Colonic mucosa (tissue), 4 donors: Measurements from ENCODE around the gene CDH10. TPM values are rescaled to one million over a fixed set of nuclear protein-coding genes. Genes with fewer than 3 reads are reported as not detected.

Experiments
- DNase-seq: peaks from one replicate; pipeline ENCODE4 v3.0.0-alpha.2; 2020
- H3K27ac ChIP-seq: fragments of 200-600 bp; one replicate; pipeline ENCODE4 v1.8.0; 2021
- H3K27me3 ChIP-seq: fragments of 200-600 bp; one replicate; pipeline ENCODE4 v1.8.0; 2021
- H3K36me3 ChIP-seq: fragments of 200-600 bp; one replicate; pipeline ENCODE4 v1.8.0; 2021
- H3K4me1 ChIP-seq: fragments of 200-600 bp; one replicate; pipeline ENCODE4 v1.8.0; 2021; ENCODE audit warnings: mild to moderate bottlenecking
- H3K4me3 ChIP-seq: fragments of 200-600 bp; one replicate; pipeline ENCODE4 v1.8.0; 2021
- H3K9ac ChIP-seq, 2 donors: one replicate each; pipeline ENCODE4 v1.7.0; 2013; ENCODE audit warnings: control low read depth in 2 of 2, low read depth in 2 of 2, low read length in 2 of 2
- H3K9me3 ChIP-seq: fragments of 200-600 bp; one replicate; pipeline ENCODE4 v1.8.0; 2021
- intact Hi-C: fragments of 100-400 bp; cut with DNase I; formaldehyde crosslinking; loops from one replicate; pipeline ENCODE4 v1.14.1; 2022
- total RNA-seq, 2 donors: library from RNA; stranded (reverse); fragmentation: NEBNext Ultra II Directional in 1 of 2; extraction: Animal tissue kit (Norgen Biotek cat#: 25700) in 1 of 2; gene quantifications; one replicate each; pipeline ENCODE4 v1.2.1, GENCODE V29; 2021
- TF ChIP-seq, protein P1 (sequence below): fragments of 200-600 bp; IDR thresholded peaks from one replicate; pipeline ENCODE4 v1.8.0; 2022; ENCODE audit warnings: antibody characterized with exemption, mild to moderate bottlenecking
- donor health status: healthy.
- donor health status: DM: no; HTN: no; CAD: no.
- donor health status: DM: no; HTN: no; CAD: no.

CDH10 gene
- total RNA-seq, 2 donors from 2014 or later: 0.07 to 0.13 TPM

DNA sequence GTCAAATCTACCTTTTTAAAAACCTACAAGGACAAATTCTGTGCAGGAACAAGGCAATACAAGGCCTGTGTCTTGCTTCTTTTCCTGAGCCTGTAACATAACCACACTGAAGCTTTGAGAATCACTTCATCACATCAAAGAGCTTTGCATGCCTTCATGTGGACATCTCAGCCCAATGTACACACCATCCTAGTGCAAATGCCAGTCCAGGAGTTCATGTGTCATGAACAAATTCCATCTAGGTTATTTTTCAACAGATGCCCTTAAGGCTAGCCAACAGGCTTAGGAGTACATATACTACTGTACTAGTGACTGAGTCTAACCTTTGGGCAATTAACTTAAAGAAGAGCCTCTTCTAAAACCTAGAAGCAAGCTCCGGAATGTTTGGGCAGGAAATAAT lies 106.4 kb downstream of the CDH10 start:
- Histone ChIP-seq H3K36me3 (no peaks in the 10 kb centered on the region), H3K4me1 (no peaks in the 10 kb centered on the region), H3K27me3 (no peaks in the 10 kb centered on the region), H3K27ac (no peak overlapping the region), H3K9me3 (no peaks in the 10 kb centered on the region), H3K9ac (no peak overlapping the region), H3K4me3 (no peak overlapping the region)
- no peak for DNase-seq
- TF ChIP-seq, protein P1, sequence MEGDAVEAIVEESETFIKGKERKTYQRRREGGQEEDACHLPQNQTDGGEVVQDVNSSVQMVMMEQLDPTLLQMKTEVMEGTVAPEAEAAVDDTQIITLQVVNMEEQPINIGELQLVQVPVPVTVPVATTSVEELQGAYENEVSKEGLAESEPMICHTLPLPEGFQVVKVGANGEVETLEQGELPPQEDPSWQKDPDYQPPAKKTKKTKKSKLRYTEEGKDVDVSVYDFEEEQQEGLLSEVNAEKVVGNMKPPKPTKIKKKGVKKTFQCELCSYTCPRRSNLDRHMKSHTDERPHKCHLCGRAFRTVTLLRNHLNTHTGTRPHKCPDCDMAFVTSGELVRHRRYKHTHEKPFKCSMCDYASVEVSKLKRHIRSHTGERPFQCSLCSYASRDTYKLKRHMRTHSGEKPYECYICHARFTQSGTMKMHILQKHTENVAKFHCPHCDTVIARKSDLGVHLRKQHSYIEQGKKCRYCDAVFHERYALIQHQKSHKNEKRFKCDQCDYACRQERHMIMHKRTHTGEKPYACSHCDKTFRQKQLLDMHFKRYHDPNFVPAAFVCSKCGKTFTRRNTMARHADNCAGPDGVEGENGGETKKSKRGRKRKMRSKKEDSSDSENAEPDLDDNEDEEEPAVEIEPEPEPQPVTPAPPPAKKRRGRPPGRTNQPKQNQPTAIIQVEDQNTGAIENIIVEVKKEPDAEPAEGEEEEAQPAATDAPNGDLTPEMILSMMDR: no peak
- intact Hi-C loops: no loop called here

DNA sequence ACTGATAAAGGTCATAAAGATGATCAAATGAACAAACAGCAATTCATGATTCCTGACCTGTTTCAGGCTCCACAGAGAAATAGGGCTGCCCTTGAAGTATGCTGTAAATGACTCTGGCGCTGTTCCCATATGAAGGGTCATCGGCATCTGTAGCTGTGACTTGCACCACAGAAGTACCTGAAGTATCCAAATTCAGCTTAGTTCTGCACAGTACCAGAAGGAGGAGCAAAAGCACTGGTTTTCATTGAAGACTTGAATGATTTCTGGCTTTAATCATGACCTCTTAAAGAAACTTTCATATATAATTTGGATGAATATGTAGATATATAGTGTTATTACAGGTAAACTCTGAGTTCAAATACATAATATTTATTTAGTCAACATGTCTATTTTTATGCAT lies 109.1 kb downstream of the CDH10 start:
- H3K4me1 ChIP-seq: no peaks in the 10 kb centered on the region
- no peak overlapping the region for H3K4me3 ChIP-seq
- DNase-seq: no peak
- no peak overlapping the region for H3K9ac ChIP-seq
- TF ChIP-seq, protein P1: no peak
- no peaks in the 10 kb centered on the region for H3K36me3 ChIP-seq
- H3K9me3 ChIP-seq: no peaks in the 10 kb centered on the region
- intact Hi-C loops: no loop called here
- H3K27me3 ChIP-seq: no peaks in the 10 kb centered on the region
- no peak overlapping the region for H3K27ac ChIP-seq

DNA sequence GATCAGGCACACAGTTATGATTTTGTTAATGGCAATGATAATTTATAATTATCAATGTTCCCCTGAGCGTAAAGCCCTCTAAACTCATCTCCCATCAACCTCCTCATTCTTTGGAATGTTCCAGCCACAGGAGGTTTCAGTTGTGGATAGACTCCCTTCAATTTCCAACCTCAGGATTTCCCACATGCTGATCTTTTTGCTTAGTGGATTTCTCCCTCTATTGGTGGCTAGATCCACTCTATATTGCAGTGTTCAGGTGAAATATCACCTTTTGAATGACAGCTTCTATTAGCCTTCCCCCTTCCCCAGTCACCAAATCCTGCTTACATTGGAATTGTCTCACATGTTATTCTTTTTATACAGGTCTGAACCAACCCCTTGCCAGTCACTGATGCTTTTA lies 113.9 kb downstream of the CDH10 start:
- Histone ChIP-seq H3K4me3 (no peak overlapping the region), H3K36me3 (no peaks in the 10 kb centered on the region), H3K4me1 (no peaks in the 10 kb centered on the region), H3K9ac (no peak overlapping the region), H3K27ac (no peak overlapping the region), H3K27me3 (no peaks in the 10 kb centered on the region), H3K9me3 (no peaks in the 10 kb centered on the region)
- TF ChIP-seq, protein P1: no peak
- intact Hi-C loops: no loop called here
- DNase-seq: no peak

DNA sequence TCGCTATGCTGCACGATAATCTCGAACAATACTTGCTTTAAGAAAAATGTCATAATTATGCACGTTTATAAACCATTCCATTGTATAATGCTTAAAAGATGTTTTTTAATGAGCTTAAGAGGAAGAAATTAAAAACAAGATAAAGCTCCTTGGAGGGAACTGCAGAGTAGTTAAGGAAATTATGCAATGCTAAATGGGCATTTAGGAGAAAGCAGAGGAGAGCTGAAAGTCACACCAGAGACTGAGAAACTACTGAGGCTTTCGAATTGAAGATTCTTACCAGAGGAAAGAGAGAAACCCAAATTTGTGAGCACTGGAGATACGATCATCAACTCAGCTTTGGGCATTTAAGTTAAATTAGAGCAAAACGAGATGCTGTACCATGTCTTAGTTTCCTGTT lies 119.4 kb downstream of the CDH10 start:
- Histone ChIP-seq H3K9me3 (no peaks in the 10 kb centered on the region), H3K9ac (no peak overlapping the region), H3K36me3 (no peaks in the 10 kb centered on the region), H3K4me3 (no peak overlapping the region), H3K4me1 (no peaks in the 10 kb centered on the region), H3K27ac (no peak overlapping the region), H3K27me3 (no peaks in the 10 kb centered on the region)
- no peak for DNase-seq
- TF ChIP-seq, protein P1: no peak
- intact Hi-C loops: no loop called here

DNA sequence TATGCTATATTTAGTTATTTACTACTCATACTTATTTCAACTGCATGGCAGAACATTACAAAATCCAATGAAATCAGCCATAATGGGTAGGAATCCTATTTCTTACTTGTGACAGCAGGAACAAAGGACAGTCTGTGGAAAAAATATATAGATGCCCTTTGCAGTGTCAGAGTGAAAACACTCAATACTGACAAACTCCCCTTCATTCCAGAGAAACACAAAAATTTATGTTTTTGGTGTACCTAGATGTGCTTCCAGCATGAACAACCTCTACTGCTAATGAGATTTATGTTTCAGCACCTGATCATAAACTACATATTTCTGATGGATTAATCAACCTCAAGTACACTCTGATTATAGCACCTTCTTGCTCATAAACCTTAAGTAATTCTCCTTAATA lies 132.4 kb downstream of the CDH10 start:
- intact Hi-C loops: no loop called here
- no peak for DNase-seq
- TF ChIP-seq, protein P1: no peak
- H3K9me3 ChIP-seq: no peaks in the 10 kb centered on the region
- H3K4me1 ChIP-seq: no peaks in the 10 kb centered on the region
- no peaks in the 10 kb centered on the region for H3K36me3 ChIP-seq
- no peaks in the 10 kb centered on the region for H3K27me3 ChIP-seq
- no peak overlapping the region for H3K27ac ChIP-seq
- no peak overlapping the region for H3K4me3 ChIP-seq
- H3K9ac ChIP-seq: no peak overlapping the region

DNA sequence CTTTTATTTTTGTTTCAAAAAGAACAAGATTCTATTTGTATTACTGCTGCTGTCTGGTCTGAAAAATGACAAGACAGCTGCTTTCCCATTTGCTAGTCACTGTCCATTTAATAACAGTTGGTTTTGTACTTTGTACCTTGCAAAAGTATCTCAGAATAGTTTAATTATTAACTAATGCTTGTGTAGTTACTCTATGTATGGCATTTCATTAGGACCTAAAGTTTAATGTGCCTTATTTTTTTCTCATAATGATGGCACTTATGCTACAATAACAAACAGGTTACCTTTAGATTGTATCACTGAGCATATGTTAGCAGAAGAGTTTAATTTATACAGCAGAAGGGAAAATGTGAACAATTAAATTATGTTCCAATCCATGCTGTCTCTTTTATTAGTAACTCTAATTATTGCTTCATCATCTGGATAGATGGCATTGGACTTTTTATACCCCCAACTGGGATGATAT lies 134.2 kb downstream of the CDH10 start:
- Histone ChIP-seq H3K27ac (no peak overlapping the region), H3K4me1 (no peaks in the 10 kb centered on the region), H3K9me3 (no peaks in the 10 kb centered on the region), H3K9ac (no peak overlapping the region), H3K27me3 (no peaks in the 10 kb centered on the region), H3K36me3 (no peaks in the 10 kb centered on the region), H3K4me3 (no peak overlapping the region)
- intact Hi-C loops: no loop called here
- no peak for DNase-seq
- TF ChIP-seq, protein P1: no peak
